ENCODE measurements around the gene ITGB5.

Gene ITGB5, protein sequence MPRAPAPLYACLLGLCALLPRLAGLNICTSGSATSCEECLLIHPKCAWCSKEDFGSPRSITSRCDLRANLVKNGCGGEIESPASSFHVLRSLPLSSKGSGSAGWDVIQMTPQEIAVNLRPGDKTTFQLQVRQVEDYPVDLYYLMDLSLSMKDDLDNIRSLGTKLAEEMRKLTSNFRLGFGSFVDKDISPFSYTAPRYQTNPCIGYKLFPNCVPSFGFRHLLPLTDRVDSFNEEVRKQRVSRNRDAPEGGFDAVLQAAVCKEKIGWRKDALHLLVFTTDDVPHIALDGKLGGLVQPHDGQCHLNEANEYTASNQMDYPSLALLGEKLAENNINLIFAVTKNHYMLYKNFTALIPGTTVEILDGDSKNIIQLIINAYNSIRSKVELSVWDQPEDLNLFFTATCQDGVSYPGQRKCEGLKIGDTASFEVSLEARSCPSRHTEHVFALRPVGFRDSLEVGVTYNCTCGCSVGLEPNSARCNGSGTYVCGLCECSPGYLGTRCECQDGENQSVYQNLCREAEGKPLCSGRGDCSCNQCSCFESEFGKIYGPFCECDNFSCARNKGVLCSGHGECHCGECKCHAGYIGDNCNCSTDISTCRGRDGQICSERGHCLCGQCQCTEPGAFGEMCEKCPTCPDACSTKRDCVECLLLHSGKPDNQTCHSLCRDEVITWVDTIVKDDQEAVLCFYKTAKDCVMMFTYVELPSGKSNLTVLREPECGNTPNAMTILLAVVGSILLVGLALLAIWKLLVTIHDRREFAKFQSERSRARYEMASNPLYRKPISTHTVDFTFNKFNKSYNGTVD

DNA sequence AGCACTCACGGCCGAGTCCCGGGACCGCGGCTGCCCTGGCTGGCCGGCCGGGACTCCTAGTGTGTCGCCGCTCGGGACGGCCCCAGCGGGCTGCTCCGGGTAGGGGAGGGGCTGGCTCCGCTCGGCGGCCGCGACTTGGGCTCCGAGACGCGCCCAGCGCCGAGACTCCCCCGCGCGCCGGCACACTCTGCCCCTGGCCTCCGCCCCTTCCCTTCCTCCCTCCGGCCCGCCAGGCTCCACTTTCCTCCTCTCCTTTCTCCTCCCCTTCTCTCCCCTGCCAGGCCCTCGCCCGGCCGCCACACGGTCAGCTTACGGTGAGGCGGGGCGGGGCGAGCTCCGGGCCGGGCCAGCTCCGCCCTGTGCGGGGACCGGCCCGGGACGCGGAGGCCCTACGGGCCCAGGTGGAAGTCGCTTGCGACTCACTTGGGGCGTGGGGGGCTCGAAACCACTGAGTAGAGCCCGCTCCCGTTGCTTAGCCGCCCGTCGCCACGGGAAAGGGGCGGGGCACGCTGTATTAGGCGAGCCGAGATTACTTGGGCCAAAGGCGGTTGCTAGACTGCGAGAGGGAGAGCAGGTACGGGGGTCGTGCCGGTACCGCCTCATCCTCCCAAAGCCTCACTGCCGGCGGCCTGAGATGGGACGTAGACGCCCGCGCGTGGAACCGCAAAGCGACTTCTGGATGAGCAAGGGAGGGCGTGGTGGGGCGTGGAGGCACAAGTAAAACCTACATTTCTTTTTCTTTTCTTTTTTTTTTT lies at the start of gene ITGB5:
Gene ITGB5, minus strand, starts transcription at position 189 of the 755 bp plus-strand sequence. CDS start 365 bp downstream, outside the sequence.
- DNase-seq, result peak; percentile 67 to 89 (median 71)

DNA sequence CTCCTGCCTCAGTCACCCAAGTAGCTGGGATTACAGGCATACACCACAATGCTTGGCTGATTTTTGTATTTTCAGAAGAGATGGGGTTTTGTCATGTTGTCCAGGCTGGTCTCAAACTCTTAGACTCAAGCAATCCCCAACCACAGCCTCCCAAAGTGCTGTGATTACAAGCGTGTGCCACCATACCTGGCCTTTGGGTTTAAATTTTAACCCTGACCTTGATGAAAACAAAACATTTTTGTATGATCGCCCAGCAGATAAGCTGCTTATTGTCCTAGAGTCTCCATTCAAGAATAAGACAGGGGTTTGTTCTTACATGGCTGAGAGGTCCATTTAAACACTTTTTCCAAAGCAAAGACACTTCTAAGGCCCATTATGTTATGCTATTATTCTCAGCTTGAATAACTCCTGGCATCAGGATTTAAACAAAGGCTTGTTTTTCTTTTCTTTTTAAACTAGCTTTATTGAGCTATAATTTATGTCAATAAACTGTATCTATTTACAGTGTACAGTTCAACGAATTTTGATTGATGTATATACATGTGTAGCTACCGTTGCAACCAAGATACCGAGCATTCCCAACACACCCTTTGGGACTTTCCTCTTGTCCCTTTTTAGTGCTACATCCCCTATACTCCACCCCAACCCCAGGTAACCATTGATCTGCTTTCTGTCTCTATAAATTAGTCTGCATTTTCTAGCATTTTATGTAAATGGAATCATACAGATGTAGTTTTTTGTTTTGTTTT lies 48.8 kb upstream of the ITGB5 start:
- DNase-seq, result no peak

DNA sequence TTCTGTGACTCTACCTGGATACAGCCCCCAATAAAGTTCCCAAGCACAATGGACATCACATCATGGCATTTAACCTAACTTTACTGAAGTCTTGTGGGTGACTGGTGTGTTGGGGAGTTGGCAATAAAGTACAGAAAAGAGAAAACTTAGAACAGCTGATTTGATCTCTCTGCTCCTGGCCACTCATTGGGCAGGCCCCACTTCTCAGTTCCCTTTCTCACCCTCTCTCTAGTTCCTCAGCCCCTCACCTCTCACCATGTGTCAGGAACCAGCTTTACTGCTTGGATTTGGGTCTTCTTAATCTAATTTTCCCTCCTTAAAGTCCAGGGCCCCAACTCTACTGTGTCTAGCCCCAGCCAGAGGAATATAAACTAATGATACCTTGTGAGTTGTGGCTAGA lies 48.1 kb upstream of the ITGB5 start:
- DNase-seq, result peak in 1 of 3 donors; percentile 16

DNA sequence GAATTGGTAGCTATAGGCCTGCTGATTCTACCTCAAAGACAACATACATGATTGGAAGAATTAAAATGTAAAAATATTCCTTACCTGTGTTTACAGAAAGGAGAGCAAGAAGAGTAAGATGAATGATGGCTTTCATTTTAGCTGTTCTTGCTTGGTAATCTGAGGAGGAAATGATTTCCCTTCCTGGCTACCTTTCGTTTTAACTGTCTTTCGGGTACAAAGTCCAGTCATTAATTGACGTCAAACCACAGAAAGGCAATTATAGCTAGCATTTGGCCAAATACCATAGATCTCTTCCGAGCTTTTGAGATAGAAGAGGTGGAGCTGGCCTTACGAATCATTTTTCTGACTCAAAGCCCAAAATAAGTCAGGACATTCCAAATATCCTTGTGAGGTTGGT lies 47.4 kb upstream of the ITGB5 start, which contains the start of gene MUC13:
Gene MUC13, minus strand, starts transcription at position 175 of the 400 bp plus-strand sequence. Its CDS starts 39 bp downstream, at position 136.
- DNase-seq, result no peak

DNA sequence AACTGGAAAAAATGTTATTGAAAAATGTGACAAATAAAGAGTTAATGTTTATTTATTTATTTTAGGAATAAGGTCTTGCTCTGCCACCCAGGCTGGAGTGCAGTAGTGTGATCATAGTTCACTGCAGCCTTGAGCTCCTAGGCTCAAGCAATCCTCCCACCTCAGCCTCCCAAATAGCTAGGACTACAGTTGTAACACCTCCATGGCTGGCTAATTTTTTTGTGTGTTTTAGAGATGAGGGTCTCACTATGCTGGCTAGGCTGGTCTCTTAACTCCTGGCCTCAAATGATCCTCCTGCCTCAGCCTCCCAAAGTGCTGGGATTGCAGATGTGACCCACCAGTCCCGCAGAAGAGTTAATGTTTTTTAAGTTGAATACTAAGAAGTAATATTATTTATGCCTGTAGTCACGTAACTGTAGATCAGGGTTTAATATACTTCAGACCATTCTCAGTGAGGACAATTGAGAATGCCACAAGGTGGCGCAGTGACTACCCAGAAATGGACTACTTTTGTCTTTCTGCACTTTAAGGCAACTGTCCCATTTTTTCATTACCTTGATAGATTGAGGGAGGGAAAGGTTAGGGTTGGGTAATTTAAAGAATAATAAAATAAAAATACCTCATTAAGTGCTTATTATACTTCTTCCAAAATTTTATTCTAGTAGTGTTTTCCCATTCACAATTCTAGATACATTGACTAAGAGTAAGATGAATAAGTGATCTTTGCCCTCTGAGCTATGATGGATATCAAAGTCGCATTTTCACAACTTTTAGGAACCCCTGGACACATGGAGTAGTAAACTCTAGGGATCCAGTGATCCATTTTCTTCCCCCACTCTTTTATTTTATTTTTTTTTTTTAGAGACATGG lies 41.4 kb upstream of the ITGB5 start:
- peak; percentile 74 to 81 (median 75) for DNase-seq

DNA sequence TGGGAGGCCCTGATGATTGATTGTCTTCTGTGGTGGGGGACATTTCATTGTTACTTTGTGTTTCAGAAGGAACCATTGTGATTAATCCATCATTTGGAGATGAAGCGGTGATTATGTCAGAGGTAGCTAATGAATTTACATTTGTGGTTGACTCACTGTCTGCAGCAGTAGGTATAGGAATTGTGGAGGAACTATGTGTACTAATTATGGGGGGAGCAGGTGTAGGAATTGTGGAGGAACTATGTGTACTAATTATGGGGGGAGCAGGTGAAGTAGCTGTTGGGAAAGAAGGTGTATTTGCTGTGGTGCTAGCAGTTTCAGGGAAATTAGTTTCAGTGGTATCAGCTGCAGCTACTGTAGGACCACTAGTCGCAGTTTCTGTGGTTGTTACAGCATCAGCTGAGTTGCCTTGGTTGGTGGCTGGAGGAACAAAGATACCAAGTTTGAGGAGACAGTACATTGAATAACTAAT lies 40.4 kb upstream of the ITGB5 start:
- DNase-seq, result no peak

DNA sequence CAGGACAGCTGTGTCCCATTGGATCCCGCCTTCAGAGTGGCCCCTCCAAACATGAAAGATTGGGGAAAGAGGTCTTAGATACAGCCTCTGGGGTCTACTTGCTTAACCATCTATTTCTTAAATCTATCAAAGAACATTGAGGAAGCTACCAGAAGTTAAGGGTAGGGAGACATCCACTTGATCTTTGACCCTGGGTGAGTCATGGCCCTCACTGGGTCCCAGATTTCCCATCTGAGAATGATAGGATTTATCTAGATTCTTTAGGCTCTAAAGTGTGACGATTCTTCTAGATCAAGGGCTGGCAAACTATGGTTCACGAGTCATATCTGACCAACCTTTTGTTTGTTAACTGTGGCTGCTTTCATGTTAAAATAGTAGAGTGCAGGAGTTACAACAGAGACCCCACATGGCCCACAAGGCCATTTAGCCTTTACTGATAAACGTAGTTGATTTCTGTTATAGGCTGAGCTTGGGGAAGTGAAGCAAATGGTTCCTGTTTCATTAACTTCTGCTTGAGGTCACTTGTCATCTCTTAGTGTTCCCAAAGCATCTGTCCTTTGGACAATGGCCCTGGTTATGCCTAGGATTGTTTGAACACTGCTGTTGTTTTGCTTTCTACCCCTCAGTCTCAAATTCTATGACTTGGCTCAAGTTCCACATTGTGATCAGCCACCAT lies 39.4 kb upstream of the ITGB5 start:
- peak; percentile 37 to 55 (median 54) for DNase-seq

DNA sequence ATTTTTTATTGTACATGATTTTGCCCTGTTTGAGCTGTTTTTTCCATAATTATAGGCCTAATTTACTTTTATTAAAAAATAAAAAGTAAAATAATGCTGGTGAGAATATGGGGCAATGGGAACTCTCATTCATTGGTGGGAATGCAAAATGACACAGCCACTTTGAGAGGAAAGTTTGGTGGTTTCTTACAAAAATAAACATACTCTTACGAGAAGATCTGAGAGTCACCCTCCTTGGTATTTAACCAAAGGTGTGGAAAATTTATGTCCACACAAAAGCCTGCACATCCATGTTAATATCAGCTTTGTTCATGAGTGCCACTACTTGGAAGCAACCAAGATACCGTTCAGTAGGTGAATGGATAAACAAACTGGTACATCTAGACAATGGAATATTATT lies 37.6 kb upstream of the ITGB5 start:
- no peak for DNase-seq

DNA sequence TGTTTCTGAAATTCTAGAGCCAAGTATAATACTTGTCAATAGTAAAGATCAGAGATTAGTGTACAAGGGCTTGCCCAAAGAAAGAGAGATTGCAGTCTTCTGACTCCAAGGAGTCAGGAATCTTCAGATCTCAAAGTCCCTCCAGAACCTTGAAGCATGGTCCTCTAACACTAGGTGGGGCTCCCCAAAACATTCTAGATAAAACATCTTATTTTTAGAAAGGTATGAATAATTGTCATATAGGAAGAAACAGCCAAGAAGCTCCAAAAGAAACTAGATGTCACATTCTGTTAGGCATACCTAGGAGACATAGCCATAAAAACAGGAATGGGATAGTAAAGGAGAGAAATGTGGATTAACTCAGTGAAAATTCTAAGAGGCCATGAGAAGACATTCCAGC lies 36.7 kb upstream of the ITGB5 start:
- DNase-seq, result no peak

DNA sequence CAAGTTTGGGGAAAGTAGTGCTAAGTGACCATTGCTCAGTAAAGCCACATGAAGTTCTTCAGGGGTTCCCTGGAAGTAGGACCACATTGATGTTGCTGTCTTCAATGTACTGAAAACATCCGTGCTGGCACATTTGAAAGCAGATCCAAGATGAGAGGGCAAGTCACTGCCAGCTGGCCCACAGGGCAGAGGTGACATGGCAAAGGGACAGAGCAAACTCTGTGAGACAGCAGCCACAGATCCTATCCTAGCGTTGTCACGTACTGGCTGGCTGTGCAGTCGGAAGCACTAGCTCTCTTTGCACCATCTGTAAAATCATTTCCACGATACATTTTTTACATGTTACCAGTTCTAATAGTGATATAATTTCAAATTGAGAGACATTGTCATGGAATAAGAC lies 33.6 kb upstream of the ITGB5 start:
- no peak for DNase-seq

DNA sequence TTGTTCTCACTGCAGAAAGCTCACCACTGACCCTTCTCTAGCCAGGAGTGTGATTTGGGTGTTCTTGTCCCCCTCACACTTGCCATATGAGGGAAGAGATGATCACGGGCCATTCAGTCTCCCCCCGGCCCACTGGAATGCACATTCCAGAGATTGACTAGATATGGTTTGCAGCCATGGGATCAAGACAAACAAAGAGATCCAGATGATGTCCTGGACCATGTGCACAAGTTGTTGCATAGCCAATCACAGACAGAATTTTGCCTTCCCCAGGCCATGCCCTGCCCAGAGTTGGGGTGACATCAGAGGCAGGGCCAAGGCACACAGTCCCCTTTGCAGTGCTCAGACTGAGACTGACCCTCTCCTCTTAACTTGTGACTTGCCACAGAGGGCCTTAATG lies 32.6 kb upstream of the ITGB5 start:
- no peak for DNase-seq

DNA sequence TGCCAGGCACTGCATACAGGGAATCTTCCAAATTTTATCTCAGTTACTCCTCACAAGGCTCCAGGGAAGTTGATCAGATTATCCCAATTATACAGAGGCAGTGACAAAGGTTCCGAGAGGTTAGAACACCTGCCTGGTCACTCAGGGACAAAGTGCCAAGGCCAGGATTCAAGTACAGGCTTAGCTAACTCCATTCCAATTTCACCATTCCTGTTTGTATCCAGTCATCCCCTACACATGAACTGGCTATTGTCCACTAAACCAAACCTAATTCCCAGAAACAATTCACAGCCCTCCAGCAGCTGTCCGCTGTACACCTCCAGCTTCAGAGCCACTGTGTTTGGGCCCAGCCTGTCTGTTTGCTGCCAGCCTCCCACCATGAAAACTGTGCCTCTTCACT lies 31.4 kb upstream of the ITGB5 start:
- no peak for DNase-seq

DNA sequence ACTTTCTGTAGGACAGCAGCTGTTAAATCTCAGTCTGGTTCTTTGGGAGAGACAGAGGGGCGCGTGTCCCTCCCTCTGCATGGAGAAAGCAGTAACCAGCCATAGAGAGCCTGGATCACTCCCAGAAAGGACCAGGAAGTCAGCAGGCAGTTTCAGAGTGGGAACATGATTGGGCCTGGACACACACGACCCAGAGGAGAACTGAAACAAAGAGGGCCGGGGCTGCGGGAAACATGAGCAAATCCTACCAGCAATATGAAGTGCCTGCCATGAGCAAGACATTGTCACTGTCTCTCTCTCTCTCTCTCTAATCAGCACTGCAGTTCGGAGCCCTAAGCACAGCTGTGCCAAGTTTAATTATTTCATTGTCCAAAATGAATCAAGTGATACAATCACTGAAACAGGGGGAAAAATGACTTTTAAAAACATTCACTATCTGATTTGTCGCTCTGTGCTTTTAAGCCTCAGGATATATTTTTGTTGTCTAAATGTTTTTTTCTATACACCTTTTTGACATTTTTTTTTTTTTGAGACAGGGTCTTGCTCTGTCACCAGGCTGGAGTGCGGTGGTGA lies 29.8 kb upstream of the ITGB5 start:
- peak; percentile 56 to 66 (median 59) for DNase-seq

DNA sequence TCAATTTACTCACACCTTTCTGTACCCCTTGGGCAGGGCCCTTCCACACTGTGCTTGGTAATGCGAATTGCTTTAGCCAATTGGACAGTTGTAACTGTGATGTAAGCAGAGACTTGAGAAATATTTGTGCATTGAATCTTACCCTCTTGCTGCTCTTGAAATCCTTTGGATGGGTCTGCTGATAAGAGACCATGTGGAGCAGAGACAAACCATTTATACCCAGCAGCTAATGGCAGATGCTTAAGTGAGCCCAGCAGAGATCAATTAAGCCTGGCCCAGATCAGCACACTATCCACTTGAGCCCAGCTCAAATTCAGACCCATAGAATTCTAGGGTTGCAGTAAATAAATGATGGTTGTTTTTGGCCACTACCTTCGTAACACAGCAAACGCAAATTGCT lies 28.1 kb upstream of the ITGB5 start:
- no peak for DNase-seq

DNA sequence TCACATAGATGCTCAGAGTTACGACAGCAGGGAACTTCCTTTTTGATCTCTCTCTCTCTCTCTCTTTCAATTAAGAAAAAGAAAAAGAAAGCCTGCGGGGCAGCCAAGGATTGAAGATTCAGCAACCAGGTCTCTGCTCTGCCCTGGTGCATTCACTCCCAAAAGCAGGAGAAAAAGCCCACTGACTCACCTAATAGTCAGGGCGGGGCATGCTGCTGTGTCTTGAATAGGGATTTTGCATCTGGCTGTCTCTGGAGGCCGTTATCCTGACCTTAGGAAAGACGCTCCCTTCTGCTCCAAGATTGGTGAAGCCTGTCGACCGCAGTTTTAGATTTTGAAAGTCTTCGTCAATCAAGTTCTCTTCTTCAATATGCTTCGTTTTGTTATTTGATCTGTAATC lies 20.8 kb upstream of the ITGB5 start:
- DNase-seq, result no peak

DNA sequence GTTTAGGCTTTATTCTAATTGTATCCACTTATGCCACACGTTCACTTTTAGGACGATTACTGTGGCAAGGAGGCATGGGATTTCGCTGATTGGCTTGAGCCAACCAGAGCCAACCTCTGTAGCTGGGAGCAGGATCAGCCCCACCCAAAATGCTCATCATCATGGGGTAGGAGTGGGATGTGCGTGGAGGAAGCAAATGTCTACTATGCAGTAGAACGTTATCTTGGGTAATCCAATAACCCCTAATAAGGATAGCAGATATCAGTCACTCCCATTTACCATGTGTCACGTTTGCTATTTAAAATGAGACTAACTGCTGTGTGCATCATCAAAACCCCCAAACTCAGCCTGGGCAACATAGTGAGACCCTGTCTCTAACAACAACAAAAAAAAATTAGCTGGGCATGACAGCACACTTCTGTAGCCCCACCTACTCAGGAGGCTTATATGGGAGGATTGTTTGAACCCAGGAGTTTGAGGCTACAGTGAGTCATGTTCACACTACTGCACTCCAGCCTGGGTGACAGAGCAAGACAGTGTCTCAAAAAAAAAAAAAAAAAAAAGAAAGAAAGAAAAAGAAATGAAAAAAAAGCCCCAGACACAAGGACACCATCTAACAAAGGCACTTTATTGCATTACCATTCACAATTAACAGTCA lies 17.8 kb upstream of the ITGB5 start:
- DNase-seq, result peak in 1 of 3 donors; percentile 22

DNA sequence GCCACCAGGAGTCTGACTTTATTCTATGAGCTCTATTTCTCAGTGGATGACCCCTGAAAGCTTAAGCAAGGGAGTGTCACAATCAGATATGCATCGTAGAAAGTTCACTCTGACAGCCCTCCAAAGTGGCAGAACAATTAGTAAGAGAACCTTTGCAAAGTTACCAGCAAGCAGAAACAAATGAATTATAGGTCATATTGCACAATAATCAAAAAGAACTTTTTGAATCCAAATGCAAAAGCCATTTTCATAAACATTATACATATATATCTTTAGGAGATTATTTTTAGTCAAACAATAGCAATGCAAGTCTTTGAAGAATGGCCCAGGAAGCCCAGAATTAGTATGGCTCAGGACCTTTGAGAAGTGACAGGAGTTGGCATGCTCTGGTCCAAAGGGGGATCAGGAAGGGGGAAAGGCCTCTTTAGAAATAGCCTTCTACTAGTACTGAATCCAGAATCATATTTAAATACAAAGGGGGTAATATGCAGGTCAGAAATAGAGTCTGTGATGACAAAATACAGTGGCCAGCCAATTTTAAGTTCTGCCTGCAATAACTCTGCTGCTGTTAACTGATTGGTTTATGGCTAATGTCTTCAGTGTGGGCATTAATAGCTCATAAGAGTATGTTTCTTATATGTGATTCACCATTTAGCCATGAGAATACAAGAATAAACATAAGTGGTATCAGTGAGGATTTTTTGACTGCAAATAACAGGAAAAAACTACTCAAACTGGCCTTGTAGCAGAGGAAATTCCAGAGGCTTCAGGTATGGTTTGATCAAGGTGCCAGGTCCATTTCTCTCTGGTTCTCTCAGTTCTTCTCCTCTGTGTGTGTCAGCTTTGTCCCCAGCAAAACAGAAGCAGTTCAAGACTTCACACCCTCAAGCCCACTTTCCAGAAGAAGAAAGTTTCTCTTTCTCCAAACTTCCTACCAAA lies 17.0 kb upstream of the ITGB5 start:
- DNase-seq, result no peak

DNA sequence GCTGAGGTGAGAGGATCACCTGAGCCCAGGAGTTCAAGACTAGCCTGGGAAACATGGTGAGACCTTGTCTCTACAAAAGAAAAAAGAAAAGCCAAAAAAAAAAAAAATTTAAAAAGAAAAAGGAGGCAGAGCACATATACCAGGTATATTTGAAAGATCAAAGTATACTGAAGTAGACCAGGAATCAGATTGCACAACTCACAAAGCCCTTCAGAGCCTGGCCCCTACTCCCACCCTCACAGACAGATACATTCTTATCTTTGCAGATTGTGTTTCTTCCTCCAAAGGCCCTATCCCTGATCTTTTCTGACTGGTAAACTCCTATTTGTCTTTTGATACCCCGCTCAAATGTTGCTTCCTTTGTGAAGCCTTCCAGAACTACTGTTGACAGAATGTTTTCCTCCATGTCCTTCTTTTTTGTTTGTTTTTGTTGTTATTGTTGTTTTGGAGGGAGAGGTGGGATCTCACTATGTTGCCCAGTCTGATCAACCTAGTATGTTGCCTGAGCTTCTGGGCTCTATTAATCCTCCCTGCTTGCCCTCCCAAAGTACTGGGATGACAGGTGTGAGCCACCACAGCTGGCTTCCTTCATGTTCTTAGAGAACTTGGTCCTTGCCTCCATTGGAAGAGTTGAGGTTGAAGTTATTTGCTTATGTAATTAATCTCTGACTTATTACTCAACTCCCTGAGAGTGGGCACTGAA lies 9.8 kb upstream of the ITGB5 start:
- no peak for DNase-seq
